ENCODE data around the gene QSOX1.

Gene QSOX1

DNA sequence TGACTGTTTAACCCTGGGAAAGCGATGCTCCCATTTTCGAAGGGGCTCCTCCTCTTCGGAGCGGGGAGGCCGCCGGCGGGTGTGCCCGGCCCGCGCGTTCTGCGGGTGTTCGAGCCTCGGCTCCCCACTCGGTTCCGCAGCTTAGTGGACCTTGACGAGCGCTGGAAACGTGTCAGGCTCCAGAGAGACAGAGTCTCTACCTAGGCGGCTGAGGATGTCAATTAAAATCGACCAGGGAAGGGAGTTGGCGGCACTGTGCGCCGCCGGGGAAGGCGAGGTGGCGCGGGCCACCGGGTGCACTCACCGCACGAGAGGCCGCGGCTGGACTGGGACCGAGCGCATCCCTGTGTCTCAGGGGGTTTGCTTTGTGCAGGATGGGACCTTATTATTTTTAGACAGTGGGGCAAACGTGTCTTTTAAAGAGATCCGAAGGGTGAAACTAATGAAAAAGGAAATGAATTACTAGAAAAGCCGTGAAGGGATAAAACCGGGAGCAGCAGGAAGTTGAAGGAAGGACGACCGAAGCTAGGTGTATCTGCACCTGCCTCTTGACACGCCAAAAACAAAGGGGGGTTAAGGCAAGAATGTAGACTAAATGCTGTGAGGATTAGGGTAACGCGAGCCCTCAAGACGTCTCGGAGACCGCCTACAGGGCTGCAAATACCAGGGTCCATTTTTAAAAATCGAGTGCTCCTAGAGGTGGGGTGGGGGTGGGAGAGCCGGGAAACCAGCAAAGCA is 81.0 kb downstream of the QSOX1 start:
- no peak for DNase-seq (ENCODE audit: low read depth)

DNA sequence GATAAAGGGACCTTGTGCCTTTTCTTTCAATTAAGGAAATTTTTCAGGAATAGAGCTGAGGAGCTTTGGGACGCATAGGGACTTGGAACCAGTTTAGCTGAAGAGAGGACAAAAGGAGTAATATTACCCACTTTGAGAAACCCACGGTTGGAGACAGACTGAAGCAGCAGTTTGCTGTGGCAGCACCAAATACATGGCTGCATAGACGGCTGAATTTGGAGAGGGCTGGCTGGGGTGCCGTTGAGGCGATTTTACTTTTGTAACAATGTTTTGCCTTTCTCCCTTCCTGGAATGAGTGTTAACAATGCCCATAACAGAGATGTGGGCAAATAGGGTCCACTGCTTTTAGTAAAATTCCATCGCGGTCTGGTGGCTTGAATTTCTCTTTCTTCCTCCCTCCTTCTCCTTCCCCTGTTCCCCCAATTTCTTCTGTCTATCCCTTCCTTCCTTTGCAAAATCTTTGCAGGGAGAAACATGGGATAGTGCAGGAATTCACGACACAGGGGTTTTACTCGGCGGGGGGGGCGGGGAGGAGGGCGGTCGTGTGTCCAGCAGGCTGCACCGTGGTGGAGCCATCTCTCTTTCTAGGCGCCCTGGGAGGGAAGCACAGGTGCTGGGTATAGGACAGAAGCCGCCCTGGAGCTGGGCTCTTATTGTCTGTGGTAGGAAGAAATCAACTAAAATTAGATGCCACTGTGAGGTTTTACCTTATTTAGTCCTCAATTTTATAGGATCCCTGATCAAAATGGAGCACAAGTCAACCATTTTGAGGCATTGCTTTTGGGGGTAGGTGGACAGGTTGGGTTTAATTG is 82.2 kb downstream of the QSOX1 start:
- DNase-seq (ENCODE audit: low read depth) = no peak

DNA sequence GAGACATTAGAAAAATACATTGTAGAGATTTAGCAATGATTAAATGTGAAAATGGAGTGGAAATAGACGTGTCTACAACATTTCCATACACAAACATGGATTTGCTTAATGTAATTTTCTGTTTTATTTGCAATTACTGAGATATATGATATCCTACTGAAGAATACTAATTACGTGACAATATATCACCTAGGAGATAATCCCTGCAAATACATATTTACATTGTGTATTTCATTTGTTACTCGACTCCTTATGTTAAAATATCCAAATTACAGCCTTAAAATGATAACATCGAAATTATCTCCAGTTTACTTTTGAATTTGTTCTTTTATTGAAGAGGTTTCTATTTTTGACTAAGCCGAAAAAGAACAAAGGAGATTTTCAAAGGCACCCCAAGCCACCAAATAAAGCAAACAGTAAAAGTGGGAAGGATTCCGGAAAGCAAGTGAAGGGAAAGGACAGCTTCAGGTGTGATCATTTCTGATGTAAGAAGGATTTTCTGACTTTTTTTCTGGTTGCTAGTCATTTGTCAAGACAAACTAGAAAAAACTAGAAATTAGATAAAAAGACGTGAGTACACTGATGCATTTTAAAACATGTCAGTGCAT is 83.3 kb downstream of the QSOX1 start:
- no peak for DNase-seq (ENCODE audit: low read depth)

DNA sequence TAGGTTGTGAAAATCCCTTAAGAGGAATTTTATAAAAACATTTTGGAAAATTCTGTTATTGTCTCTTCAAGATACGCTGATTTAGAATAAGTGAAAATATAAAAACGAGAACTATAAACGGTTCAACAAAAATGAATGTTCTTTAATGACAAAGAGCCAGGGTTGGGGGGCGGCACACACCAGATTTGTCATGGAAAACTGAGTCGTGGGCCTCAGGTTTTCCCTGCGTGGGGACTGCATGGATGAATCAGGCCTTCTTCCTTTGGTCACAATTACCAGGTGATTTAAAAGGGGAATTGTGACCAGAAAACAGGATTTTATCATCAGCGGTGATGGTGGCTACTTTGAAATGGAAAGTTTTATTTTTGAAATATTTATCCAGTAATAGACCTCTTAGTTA is 84.0 kb downstream of the QSOX1 start:
- DNase-seq (ENCODE audit: low read depth) = no peak

DNA sequence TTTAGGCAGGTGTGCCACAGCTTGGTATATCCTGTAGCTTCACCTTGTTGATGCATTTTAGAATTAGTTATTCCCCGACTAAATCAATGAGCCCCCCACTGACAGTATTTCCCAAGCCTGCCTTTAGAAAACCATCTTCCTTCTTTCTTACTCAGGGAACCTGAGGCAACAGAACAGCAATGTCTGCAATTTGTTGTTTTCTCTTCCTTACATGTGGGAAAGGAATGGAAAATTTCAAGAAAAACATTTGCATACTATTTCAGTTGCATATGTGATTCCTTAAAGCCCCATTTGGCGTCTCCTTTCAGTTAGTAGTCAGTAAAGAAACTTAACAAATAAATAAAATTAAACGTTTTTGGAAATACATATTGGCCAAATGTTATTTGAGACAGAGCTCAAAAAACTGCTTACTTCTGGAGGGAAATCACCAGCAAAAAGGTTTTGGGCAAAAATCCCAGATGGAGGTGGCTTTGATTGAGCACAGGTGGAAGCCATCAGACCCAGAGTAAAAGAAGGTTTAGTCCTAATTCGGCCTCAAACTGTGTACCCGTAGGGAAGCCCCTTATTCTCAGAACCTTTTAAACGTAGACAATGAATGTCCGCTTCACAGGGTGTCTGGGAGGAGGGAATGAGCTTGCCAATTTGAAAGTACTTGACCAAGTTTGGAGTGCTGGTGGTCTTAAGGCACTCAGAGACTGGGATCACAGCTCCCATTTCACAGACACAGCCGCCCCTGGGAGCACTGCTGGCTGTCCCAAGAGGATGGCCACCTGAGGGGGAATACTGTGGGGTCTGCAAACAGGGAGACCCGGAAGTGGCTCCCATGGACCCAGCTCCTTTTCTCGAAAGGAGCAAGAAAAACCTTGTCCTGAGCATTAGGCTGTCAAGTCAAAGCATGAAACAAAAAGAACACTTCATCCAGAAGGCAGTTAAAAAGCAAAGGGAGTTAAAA is 84.8 kb downstream of the QSOX1 start:
- no peak for DNase-seq (ENCODE audit: low read depth)

DNA sequence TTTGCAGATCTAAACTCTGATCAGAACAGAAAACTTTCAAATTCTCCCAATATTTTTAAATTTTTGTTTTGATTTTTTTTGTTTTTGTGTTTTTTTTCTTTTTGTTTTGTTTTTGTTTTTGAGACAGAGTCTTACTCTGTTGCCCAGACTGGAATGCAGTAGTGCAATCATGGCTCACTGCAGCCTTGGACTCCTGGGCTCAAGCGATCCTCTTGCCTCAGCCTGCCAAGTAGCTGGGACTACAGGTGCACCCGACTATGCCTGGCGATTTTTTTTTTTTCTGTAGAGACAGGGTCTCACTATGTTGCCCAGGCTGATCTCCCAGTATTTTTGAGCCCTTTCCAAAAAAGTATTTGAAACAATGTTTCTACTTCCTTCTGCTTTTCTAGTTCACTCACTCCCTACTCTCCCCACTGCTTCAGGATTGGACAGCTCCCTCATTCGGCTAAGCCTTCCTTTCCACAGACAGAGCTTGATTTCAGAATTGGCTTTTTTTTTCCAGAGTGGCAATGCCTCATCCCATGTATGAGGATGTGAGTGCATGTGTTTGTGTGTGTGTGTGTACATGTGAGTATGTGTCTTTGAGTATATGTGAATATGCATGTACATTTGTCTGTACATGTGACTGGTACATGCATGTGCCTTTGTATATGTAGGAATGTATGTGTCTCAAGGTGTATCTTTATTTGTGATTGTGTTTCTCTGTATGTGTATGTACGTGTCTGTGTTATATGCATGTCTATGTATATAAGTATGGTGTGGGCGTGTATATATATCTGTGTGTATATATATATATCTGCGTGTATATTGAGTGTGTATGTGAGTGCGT is 87.3 kb downstream of the QSOX1 start:
- no peak for DNase-seq (ENCODE audit: low read depth)

DNA sequence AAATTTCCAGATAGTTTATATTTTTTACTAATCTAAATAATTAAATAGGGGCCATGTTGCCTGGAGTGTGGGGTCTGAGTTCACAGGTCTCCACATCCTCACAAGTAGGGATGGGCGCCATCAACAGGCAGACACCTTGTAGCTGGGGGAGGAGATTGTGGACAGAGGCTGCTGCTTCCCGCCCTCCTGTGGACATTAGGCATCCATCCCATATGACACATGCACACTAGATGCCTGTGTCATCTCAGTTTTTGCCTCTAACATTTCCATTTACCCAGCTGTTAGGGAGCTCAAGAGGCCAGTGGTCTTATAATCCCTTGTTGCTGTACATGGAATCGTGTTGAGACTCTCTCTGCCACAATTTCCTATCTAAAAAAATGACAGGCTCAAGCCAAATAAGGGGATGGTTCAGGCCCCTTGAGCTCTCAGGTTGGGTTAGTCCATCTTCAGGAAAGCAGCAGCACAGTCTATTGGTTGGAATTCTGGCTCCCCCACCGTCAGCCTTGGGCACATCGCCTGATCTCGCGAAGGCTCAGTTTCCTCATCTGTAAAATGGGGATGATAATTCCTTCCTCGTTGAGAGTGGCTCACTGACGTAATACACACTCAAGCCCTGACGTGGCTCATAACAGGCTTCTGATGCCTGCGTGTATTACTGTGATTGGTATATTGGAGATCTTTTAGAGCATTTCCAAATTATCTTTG is 89.0 kb downstream of the QSOX1 start:
- DNase-seq (ENCODE audit: low read depth) = no peak

DNA sequence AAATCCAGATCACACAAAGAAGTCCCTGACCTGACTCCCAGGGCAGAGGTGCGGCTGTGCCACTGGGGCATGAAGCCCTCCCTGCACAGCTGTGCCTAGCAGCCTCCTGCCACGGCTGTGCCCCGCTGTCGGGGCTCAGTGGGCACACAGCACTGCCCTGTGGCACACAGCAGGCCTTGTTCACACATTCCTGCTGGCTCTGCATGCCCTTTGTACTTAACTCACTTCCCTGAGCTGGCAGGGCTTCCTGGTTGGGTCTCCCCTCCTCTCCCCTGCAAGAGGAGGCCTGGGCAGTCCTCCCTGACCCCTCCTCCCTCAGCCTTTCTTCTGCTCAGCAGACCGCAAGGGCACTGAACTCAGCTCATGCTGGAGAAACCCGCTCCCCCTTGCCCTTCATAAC is 90.2 kb downstream of the QSOX1 start:
- no peak for DNase-seq (ENCODE audit: low read depth)

DNA sequence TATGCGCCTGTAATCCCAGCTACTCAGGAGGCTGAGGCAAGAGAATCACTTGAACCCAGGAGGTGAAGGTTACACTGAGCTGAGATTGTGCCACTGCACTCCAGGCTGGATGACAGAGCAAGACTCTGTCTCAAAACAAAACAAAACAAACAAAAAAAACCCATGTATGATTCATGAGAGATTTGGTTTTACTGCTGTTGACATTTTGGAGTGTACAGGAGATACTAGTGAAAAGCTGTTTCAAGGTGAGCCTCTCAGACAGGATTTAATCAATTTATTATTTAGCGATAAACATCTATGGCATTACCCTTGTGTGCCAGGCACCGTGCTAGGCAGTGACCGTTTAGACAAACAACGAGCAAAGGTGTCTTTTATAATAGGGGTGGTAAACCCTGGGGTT is 91.9 kb downstream of the QSOX1 start:
- no peak for DNase-seq (ENCODE audit: low read depth)

DNA sequence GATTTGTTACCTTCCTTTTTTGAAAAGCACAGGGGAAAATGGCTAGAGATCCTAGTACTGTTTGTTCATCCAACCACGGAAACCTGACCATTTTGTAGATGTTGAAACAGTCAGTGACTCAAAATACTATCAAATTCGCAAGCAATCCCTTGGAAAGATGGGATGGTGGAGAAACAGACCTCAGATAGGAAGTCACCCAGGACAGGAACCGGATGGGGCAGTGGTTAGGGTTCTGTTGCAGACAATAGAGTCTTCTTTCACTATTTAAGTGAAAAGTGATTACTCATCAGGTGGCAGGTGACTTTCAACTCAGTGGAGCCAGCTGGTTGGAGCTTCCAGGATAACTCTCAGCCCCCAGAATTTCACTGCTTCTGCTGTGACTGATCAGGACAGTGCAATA is 92.4 kb downstream of the QSOX1 start:
- DNase-seq (ENCODE audit: low read depth) = no peak

DNA sequence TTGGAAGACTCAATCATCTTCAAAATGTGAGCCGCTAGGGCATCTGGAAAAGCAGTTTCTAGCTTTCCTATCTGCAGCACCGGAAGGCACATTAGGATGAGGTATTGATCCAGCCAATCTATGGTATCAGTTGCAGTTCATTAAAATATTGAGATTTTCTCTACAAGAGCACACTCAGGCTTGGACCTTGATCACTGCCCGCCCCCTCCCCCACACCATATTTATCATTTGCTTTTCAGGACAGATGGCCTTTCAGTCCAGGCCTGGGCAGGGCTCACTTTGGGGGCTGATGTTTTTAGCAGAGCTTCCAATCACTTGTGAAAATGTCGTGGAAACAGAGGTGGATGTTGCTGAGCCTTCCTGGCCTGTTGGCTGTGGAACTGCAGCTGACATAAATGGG is 92.9 kb downstream of the QSOX1 start:
- no peak for DNase-seq (ENCODE audit: low read depth)

DNA sequence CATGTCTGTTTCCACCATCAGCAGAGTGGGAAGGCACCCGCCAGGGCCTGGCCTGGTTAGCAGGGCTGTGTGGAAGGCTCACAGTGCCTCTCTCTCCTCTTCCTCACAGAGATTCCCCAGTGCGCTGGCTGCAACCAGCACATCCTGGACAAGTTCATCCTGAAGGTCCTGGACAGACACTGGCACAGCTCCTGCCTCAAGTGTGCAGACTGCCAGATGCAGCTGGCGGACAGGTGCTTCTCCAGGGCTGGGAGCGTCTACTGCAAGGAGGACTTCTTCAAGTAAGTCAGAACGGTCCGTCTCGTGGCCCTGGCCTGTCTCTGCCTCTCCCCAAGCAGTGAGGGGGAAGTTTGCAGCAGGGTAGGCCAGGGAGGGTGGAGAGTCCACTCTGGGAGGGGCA is 93.5 kb downstream of the QSOX1 start:
- no peak for DNase-seq (ENCODE audit: low read depth)

DNA sequence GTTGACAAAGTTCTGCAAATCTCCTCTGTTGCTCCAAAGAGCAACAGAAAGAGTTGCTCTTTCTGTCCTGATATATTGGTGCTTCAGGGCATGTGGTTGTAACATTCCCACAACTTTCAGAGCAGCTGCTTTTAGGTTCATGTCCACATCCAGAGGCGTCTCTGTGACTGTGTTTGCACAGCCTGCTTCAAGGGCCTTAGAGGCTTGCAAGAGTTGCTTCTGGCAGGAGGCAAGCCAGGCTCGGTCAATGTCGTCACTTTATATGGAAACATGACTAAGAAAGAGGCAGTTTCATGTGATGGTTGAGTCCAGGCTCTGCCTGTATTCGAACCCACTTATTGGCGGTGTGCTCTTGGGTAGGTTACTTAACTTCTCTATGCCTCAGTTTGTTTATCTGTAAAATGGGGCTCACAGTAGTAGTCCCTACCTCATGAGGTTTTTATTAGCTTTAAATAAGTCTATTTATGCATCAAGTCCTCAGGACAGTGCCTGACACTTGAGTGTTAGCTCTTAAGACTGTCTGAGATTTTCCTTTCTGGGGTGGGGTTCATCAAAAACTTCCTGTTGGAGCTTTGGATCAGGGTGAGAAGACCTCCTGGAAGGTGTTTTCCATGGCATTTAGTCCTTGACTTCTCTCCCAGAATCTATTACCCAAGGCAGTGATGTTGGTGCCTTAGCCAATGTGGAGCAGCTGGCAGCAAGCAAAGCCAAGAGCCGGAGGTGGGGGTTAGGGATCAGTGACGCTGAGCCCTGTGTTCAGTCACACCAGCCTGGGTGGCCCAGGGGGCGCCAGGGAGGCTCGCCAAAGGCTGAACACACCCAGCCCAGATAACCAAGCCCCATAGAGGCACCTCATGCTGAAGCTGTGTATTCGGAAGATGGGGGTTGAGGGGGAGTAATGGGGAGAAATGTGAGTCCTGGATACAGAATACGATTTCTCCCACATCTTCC is 94.3 kb downstream of the QSOX1 start:
- DNase-seq (ENCODE audit: low read depth) = no peak

DNA sequence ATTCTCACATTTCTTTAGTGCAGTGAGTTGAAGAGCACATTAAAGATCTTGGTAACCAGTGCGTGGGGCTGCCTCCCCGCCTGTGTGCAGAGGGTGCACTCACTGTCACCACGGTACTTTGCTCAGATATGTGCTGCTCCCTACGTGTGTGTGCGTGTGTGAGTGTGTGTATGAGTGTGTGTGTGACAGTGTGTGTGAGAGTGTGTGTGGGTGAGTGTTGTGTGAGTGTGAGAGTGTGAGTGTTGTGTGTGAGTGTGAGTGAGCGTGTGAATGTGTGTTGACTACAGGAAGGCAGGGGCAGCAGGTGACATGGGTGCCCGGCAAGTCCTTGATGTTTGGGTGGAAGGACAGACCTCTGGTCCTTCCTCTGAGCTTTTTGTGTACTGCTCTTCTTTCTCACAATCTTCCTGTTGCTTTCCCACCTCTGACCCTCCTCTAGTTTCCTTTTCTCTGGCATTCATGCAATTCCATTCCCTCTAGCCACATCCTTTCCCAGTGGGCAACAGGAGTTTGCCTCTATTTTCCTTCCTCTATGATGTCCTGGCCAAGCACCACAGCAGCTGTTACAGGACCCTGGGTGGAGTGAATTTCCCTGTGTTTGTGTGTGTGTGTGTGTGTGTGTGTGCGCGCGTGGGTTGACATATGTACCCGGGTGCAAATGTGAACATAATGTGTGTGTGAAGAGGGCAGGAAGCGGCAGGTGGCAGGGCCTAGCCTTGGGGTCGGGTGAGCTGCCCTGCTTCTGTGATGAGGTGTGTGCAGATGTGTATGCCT is 95.2 kb downstream of the QSOX1 start:
- DNase-seq (ENCODE audit: low read depth) = no peak

DNA sequence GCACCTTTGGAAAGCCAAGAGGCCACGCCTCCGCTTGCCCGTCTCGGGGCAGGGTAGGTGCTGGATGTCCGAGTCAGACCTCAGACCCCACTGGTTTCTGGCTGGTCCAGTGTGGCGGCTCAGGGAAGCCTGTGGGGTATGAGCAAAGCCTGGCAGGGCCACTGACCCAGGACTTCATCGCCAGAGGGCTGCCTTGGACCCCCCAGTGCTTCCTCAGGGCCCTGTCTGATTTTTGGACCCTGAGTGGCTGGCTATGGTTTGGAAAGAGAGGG is 95.8 kb downstream of the QSOX1 start:
- no peak for DNase-seq (ENCODE audit: low read depth)

DNA sequence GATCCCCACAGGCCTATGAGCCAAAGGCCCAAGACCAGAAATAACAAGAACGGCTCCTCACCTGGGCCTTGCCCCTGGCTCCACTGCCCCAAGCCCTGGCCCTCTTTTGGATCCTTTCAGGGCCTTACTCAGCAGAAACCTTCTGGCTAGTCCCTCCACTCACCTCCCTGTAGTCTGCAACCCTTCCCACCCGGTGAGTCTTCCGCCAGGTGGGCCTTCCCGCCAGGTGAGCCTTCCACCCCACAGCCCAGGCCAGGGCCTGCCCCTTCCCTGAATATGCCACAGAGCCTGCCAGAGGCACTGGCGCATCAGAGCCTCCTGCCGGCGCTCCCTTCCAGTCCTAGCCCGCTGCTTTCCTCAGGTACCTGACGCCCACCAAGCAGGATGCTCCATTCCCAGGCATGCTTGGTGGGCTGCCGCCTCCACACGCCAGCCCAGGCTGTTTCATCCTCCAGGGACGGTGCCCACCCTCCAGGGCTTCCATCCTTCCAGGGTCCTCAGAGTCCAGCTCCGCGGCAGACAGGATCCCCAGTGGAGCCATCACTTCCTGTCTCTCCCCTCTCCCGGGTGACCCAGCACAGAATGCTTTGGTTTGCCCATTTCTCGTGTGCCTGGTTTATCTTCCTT is 96.3 kb downstream of the QSOX1 start:
- no peak for DNase-seq (ENCODE audit: low read depth)

DNA sequence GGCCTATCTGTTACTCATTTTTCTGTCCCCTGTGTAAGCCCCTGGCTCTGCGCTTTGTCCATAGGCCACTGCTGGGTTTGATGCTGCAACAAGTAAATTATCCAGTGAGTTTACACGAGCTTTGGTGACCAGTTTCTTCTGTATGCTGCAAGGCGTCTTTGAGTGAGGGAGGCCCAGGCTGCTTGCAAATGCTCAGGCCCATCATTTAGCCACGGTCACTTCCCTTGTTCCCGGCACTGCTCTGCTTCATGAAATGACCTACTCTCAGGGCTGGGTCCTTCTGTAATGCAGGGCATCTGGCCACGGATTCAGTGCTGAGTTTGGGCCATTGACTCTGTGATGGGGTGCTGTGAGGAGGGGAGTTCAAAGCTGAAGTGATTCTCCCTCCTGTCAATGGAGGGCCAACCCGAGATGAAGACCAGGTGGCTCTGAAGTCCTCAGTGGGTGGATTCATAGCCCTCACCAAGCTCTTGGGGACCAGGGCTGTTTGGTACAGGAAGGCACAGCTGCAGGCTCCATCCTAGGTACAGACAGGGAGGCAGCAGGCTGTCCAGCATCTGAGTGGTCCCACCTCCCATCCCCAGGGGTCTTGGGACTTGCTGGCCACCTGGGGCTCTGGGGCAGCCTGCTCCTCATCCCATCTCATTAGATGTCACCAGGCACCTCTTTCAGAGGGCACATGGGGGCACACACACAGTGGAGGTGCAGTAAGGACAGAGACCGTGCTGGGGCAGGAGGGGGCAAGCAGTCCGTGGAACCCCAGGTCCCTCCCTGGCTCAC is 97.0 kb downstream of the QSOX1 start:
- DNase-seq (ENCODE audit: low read depth) = no peak

Data from fibroblast of the conjunctiva (primary cell).